CD4-positive, CD25-positive, alpha-beta regulatory T cell (primary cell): ENCODE data around the gene REEP3. TPM values are rescaled to one million over a fixed set of nuclear protein-coding genes. Genes with fewer than 3 reads are reported as not detected.
"Not testable (repeated sequence)": the region's sequence is repeated elsewhere in the genome, so short reads cannot be mapped to it uniquely, and the experiment has no call there.

ENCODE experiments used
- ATAC-seq, 2 donors: fragments of 150-1000 bp; cut with Tn5 transposase; one replicate each; pipeline ENCODE4 v1.10.0; 2021; ENCODE audit warnings: low read depth in 2 of 2, moderate number of reproducible peaks in 2 of 2, moderate library complexity in 1 of 2
- DNase-seq, 3 donors: peaks; one replicate each; pipeline versions ENCODE4 v3.0.0 to v3.0.0-alpha.2; 2012 to 2022; ENCODE audit warnings: mixed read lengths in 1 of 3
- H3K27ac ChIP-seq: one replicate; pipeline ENCODE4 v1.7.0; 2013; ENCODE audit warnings: mild to moderate bottlenecking, low read length; ENCODE audit not compliant: insufficient read depth, poor library complexity, severe bottlenecking
- H3K27me3 ChIP-seq: one replicate; pipeline ENCODE4 v1.7.0; 2013; ENCODE audit warnings: low read length; ENCODE audit not compliant: control insufficient read depth, insufficient read depth
- H3K36me3 ChIP-seq: one replicate; pipeline ENCODE4 v1.7.0; 2013; ENCODE audit warnings: mild to moderate bottlenecking, low read length, moderate library complexity; ENCODE audit not compliant: control insufficient read depth, insufficient read depth
- H3K4me1 ChIP-seq: 2 replicates; pipeline ENCODE4 v1.7.0; 2013; ENCODE audit warnings: mild to moderate bottlenecking, low read length; ENCODE audit not compliant: insufficient read depth, control insufficient read depth, poor library complexity, severe bottlenecking
- H3K4me3 ChIP-seq: one replicate; pipeline ENCODE4 v1.7.0; 2013; ENCODE audit warnings: low read depth, mild to moderate bottlenecking, low read length, moderate library complexity
- H3K9me3 ChIP-seq, 2 experiments: 1 replicate in 1 of 2; 2 replicates in 1 of 2; pipeline ENCODE4 v1.7.0; 2013; ENCODE audit warnings: low read length in 2 of 2, mild to moderate bottlenecking in 1 of 2, moderate library complexity in 1 of 2; ENCODE audit not compliant: control insufficient read depth in 2 of 2
- H3K27ac Mint-ChIP-seq, 3 donors: one replicate each; pipeline ENCODE4 v1.8.0; 2020 to 2022; ENCODE audit warnings: mild to moderate bottlenecking in 3 of 3, mixed read lengths in 3 of 3, moderate library complexity in 2 of 3
- H3K27me3 Mint-ChIP-seq: one replicate; pipeline ENCODE4 v1.8.0; 2022; ENCODE audit warnings: mild to moderate bottlenecking, mixed read lengths
- H3K36me3 Mint-ChIP-seq: one replicate; pipeline ENCODE4 v1.8.0; 2020; ENCODE audit warnings: mixed read lengths
- H3K4me1 Mint-ChIP-seq, 4 donors: one replicate each; pipeline ENCODE4 v1.8.0; 2020 to 2022; ENCODE audit warnings: mixed read lengths in 4 of 4, mild to moderate bottlenecking in 1 of 4
- H3K4me3 Mint-ChIP-seq, 4 donors: one replicate each; pipeline ENCODE4 v1.8.0; 2020 to 2022; ENCODE audit warnings: mild to moderate bottlenecking in 4 of 4, mixed read lengths in 4 of 4, moderate library complexity in 3 of 4
- H3K9me3 Mint-ChIP-seq, 7 donors: one replicate each; pipeline ENCODE4 v1.8.0; 2020 to 2022; ENCODE audit warnings: mixed read lengths in 7 of 7, mild to moderate bottlenecking in 3 of 7, moderate library complexity in 2 of 7
- polyA plus RNA-seq, 4 donors: library from polyadenylated mRNA; unstranded; fragments of 300-500 nt; fragmentation: Illumina TruSeq; gene quantifications; one replicate each; pipeline ENCODE4 v1.2.3, GENCODE V29; 2021
- total RNA-seq: library from RNA; stranded (reverse); gene quantifications from one replicate; pipeline ENCODE4 v1.2.3, GENCODE V29; 2022

REEP3 gene
- total and polyA plus RNA-seq, 5 donors from 2014 or later: 12.7 to 21.2 (median 17.6) TPM

- H3K9me3 Mint-ChIP-seq: peaks cover 0 to 1% (median 0%) of the 10 kb centered on the region in 7 donors
- Histone ChIP-seq H3K4me3 (no peak overlapping the region), H3K36me3 (no peaks in the 10 kb centered on the region), H3K27me3 (no peaks in the 10 kb centered on the region), H3K27ac (no peak overlapping the region), H3K4me1 (no peaks in the 10 kb centered on the region), H3K9me3 (no peaks in the 10 kb centered on the region)
- no peaks in the 10 kb centered on the region for H3K27me3 Mint-ChIP-seq
- H3K36me3 Mint-ChIP-seq: peaks cover 4% of the 10 kb centered on the region
- no peak overlapping the region for H3K27ac Mint-ChIP-seq
- H3K4me1 Mint-ChIP-seq: peaks cover 1 to 23% (median 9%) of the 10 kb centered on the region in 4 donors
- no peak for ATAC-seq
- no peak overlapping the region for H3K4me3 Mint-ChIP-seq
- no peak for DNase-seq
Observed at GRCh38 chr10:63498665-63499064, 22.5 kb upstream of the REEP3 start.

- not testable (repeated sequence) for H3K27me3 Mint-ChIP-seq, H3K36me3 ChIP-seq, H3K4me3 Mint-ChIP-seq, H3K4me1 ChIP-seq, DNase-seq, H3K9me3 ChIP-seq, ATAC-seq, H3K27ac ChIP-seq, H3K36me3 Mint-ChIP-seq, H3K27me3 ChIP-seq, H3K4me3 ChIP-seq, H3K9me3 Mint-ChIP-seq, H3K27ac Mint-ChIP-seq
- H3K4me1 Mint-ChIP-seq: peaks cover 6 to 28% (median 15%) of the 10 kb centered on the region in 4 donors
Observed at GRCh38 chr10:63500551-63500950, 20.6 kb upstream of the REEP3 start.

GRCh38 chr10:63501954-63502353 lies 19.2 kb upstream of the REEP3 start:
- H3K4me1 ChIP-seq: no peaks in the 10 kb centered on the region
- H3K4me3 ChIP-seq: no peak overlapping the region
- H3K27ac ChIP-seq: no peak overlapping the region
- H3K9me3 ChIP-seq: no peaks in the 10 kb centered on the region
- no peak for DNase-seq
- H3K36me3 Mint-ChIP-seq: peaks cover 4% of the 10 kb centered on the region
- no peak overlapping the region for H3K27ac Mint-ChIP-seq
- H3K4me3 Mint-ChIP-seq: no peak overlapping the region
- peaks cover 8 to 24% (median 14%) of the 10 kb centered on the region in 4 donors for H3K4me1 Mint-ChIP-seq
- no peaks in the 10 kb centered on the region for H3K36me3 ChIP-seq
- ATAC-seq: no peak
- no peaks in the 10 kb centered on the region for H3K27me3 ChIP-seq
- no peaks in the 10 kb centered on the region for H3K27me3 Mint-ChIP-seq
- H3K9me3 Mint-ChIP-seq: peaks cover 0 to 2% (median 0%) of the 10 kb centered on the region in 7 donors

- no peaks in the 10 kb centered on the region for H3K27me3 Mint-ChIP-seq
- DNase-seq: no peak
- no peak overlapping the region for H3K27ac Mint-ChIP-seq
- no peak for ATAC-seq
- no peaks in the 10 kb centered on the region for H3K4me1 ChIP-seq
- no peaks in the 10 kb centered on the region for H3K27me3 ChIP-seq
- H3K4me3 ChIP-seq: no peak overlapping the region
- H3K4me3 Mint-ChIP-seq: no peak overlapping the region
- no peaks in the 10 kb centered on the region for H3K36me3 ChIP-seq
- H3K4me1 Mint-ChIP-seq: peaks cover 4 to 23% (median 15%) of the 10 kb centered on the region in 4 donors
- peaks cover 0 to 2% (median 0%) of the 10 kb centered on the region in 7 donors for H3K9me3 Mint-ChIP-seq
- no peaks in the 10 kb centered on the region for H3K9me3 ChIP-seq
- H3K36me3 Mint-ChIP-seq: peaks cover 4% of the 10 kb centered on the region
- no peak overlapping the region for H3K27ac ChIP-seq
Observed at GRCh38 chr10:63502832-63503231, 18.4 kb upstream of the REEP3 start.

- Mint-ChIP-seq H3K27me3 (no peaks in the 10 kb centered on the region), H3K4me3 (no peak overlapping the region), H3K4me1 (peaks cover 7 to 25% (median 17%) of the 10 kb centered on the region in 4 donors), H3K36me3 (peaks cover 8% of the 10 kb centered on the region), H3K9me3 (peaks cover 0 to 2% (median 0%) of the 10 kb centered on the region in 7 donors), H3K27ac (peak overlapping the region in 1 of 3 donors; percentile 5)
- ATAC-seq (no peak), DNase-seq (no peak)
- H3K4me1 ChIP-seq: no peaks in the 10 kb centered on the region
- H3K4me3 ChIP-seq: no peak overlapping the region
- no peaks in the 10 kb centered on the region for H3K9me3 ChIP-seq
- H3K27me3 ChIP-seq: no peaks in the 10 kb centered on the region
- H3K36me3 ChIP-seq: no peaks in the 10 kb centered on the region
- H3K27ac ChIP-seq: no peak overlapping the region
Observed at GRCh38 chr10:63503395-63503794, 17.8 kb upstream of the REEP3 start.

- Mint-ChIP-seq H3K4me3 (no peak overlapping the region), H3K4me1 (peaks cover 9 to 29% (median 22%) of the 10 kb centered on the region in 4 donors), H3K9me3 (peaks cover 0 to 2% (median 0%) of the 10 kb centered on the region in 7 donors), H3K27me3 (no peaks in the 10 kb centered on the region), H3K36me3 (peaks cover 8% of the 10 kb centered on the region), H3K27ac (peak overlapping the region in 2 of 3 donors; percentile 5 to 82)
- no peaks in the 10 kb centered on the region for H3K36me3 ChIP-seq
- H3K4me3 ChIP-seq: no peak overlapping the region
- no peaks in the 10 kb centered on the region for H3K27me3 ChIP-seq
- DNase-seq (no peak), ATAC-seq (no peak)
- H3K9me3 ChIP-seq: no peaks in the 10 kb centered on the region
- H3K27ac ChIP-seq: no peak overlapping the region
- no peaks in the 10 kb centered on the region for H3K4me1 ChIP-seq
Observed at GRCh38 chr10:63504145-63504881, 16.9 kb upstream of the REEP3 start.

- Histone ChIP-seq H3K27me3 (no peaks in the 10 kb centered on the region), H3K36me3 (no peaks in the 10 kb centered on the region), H3K9me3 (no peaks in the 10 kb centered on the region), H3K4me3 (no peak overlapping the region), H3K27ac (no peak overlapping the region), H3K4me1 (no peaks in the 10 kb centered on the region)
- Mint-ChIP-seq H3K27ac (no peak overlapping the region), H3K9me3 (peaks cover 0 to 2% (median 0%) of the 10 kb centered on the region in 7 donors), H3K27me3 (no peaks in the 10 kb centered on the region), H3K36me3 (peaks cover 6% of the 10 kb centered on the region), H3K4me1 (peaks cover 12 to 32% (median 26%) of the 10 kb centered on the region in 4 donors), H3K4me3 (no peak overlapping the region)
- no peak for DNase-seq
- ATAC-seq: no peak
Observed at GRCh38 chr10:63505562-63505961, 15.6 kb upstream of the REEP3 start.

- Histone ChIP-seq H3K4me1 (no peaks in the 10 kb centered on the region), H3K36me3 (no peaks in the 10 kb centered on the region), H3K4me3 (no peak overlapping the region), H3K27me3 (no peaks in the 10 kb centered on the region), H3K27ac (no peak overlapping the region), H3K9me3 (no peaks in the 10 kb centered on the region)
- peak overlapping the region in 1 of 3 donors; percentile 80 for H3K27ac Mint-ChIP-seq
- H3K4me3 Mint-ChIP-seq: no peak overlapping the region
- H3K9me3 Mint-ChIP-seq: peaks cover 0 to 2% (median 0%) of the 10 kb centered on the region in 7 donors
- no peaks in the 10 kb centered on the region for H3K27me3 Mint-ChIP-seq
- H3K4me1 Mint-ChIP-seq: peaks cover 17 to 34% (median 27%) of the 10 kb centered on the region in 4 donors
- ATAC-seq (no peak), DNase-seq (no peak)
- peaks cover 3% of the 10 kb centered on the region for H3K36me3 Mint-ChIP-seq
Observed at GRCh38 chr10:63506554-63506953, 14.6 kb upstream of the REEP3 start.
